Naive B cell (primary cell): ENCODE results near the gene NCBP1. TPM values are rescaled to one million over a fixed set of nuclear protein-coding genes. Genes with fewer than 3 reads are reported as not detected.
A peak's percentile ranks its signal among the peaks of the same experiment; 100 is the strongest.
"Not testable (repeated sequence)": the region's sequence is repeated elsewhere in the genome, so short reads cannot be mapped to it uniquely, and the experiment has no call there.

Experiments
- ATAC-seq, 2 donors: fragments of 150-1000 bp; cut with Tn5 transposase; 2 replicates each; pipeline ENCODE4 v1.10.0; 2021; ENCODE audit warnings: low read depth in 2 of 2, mild to moderate bottlenecking in 2 of 2, moderate library complexity in 2 of 2
- DNase-seq: peaks from one replicate; pipeline ENCODE4 v3.0.0; 2022
- H3K27ac Mint-ChIP-seq, 6 donors: one replicate each; pipeline ENCODE4 v1.8.0; 2020 to 2022; ENCODE audit warnings: mild to moderate bottlenecking in 6 of 6, mixed read lengths in 6 of 6, moderate library complexity in 5 of 6, inconsistent platforms in 2 of 6
- H3K27me3 Mint-ChIP-seq, 3 donors: one replicate each; pipeline ENCODE4 v1.8.0; 2021 to 2022; ENCODE audit warnings: mixed read lengths in 3 of 3, mild to moderate bottlenecking in 1 of 3
- H3K36me3 Mint-ChIP-seq, 2 donors: one replicate each; pipeline ENCODE4 v1.8.0; 2020 to 2022; ENCODE audit warnings: mixed read lengths in 2 of 2, inconsistent platforms in 1 of 2, mild to moderate bottlenecking in 1 of 2
- H3K4me1 Mint-ChIP-seq, 3 donors: one replicate each; pipeline ENCODE4 v1.8.0; 2020 to 2022; ENCODE audit warnings: mixed read lengths in 3 of 3, inconsistent platforms in 1 of 3, mild to moderate bottlenecking in 1 of 3, moderate library complexity in 1 of 3
- H3K4me3 Mint-ChIP-seq, 8 donors: one replicate each; pipeline ENCODE4 v1.8.0; 2020 to 2022; ENCODE audit warnings: mild to moderate bottlenecking in 8 of 8, mixed read lengths in 8 of 8, moderate library complexity in 8 of 8, inconsistent platforms in 2 of 8
- H3K9me3 Mint-ChIP-seq, 7 donors: one replicate each; pipeline ENCODE4 v1.8.0; 2020 to 2022; ENCODE audit warnings: mixed read lengths in 7 of 7, mild to moderate bottlenecking in 5 of 7, inconsistent platforms in 2 of 7, moderate library complexity in 1 of 7
- polyA plus RNA-seq, 6 donors: library from polyadenylated mRNA; unstranded; fragments of 300-500 nt; fragmentation: Illumina TruSeq; gene quantifications; one replicate each; pipeline ENCODE4 v1.2.3, GENCODE V29; 2021; ENCODE audit warnings: low read depth in 6 of 6

NCBP1 gene
- polyA plus RNA-seq = 10 to 100 TPM; 10.5 to 24.6 (median 16.2) TPM

- H3K36me3 Mint-ChIP-seq = no peaks in the 10 kb centered on the region
- no peaks in the 10 kb centered on the region for H3K9me3 Mint-ChIP-seq
- ATAC-seq (peak; percentile 86), DNase-seq (peak; percentile 98)
- peaks cover 47 to 58% (median 52%) of the 10 kb centered on the region in 3 donors for H3K4me1 Mint-ChIP-seq
- H3K27me3 Mint-ChIP-seq = no peaks in the 10 kb centered on the region
- H3K27ac Mint-ChIP-seq = peak within 1 kb of the TSS; percentile 98 to 100 (median 100)
- peak within 1 kb of the TSS; percentile 85 to 100 (median 99) for H3K4me3 Mint-ChIP-seq
Measured at GRCh38 chr9:97632985-97633858, at the start of gene NCBP1, which contains the start of gene TSTD2. NCBP1 (plus strand) TSS chr9:97633821; CDS start chr9:97633882, 61 bp downstream. TSTD2 (minus strand) TSS chr9:97633368; CDS start chr9:97627562, 5,806 bp downstream.

- H3K4me1 Mint-ChIP-seq, H3K4me3 Mint-ChIP-seq, H3K36me3 Mint-ChIP-seq, H3K27ac Mint-ChIP-seq, ATAC-seq, H3K27me3 Mint-ChIP-seq, DNase-seq: not testable (repeated sequence)
- H3K9me3 Mint-ChIP-seq = peaks cover 0 to 15% (median 13%) of the 10 kb centered on the region in 7 donors
Measured at GRCh38 chr9:97584778-97585177, 48.8 kb upstream of the NCBP1 start.

- not testable (repeated sequence) for H3K36me3 Mint-ChIP-seq, H3K4me1 Mint-ChIP-seq, ATAC-seq, DNase-seq, H3K27me3 Mint-ChIP-seq, H3K27ac Mint-ChIP-seq, H3K4me3 Mint-ChIP-seq
- peaks cover 0 to 14% (median 12%) of the 10 kb centered on the region in 7 donors for H3K9me3 Mint-ChIP-seq
Measured at GRCh38 chr9:97586909-97587308, 46.7 kb upstream of the NCBP1 start.

- Mint-ChIP-seq H3K9me3 (peaks cover 0 to 14% (median 9%) of the 10 kb centered on the region in 7 donors), H3K4me3 (no peak overlapping the region), H3K27ac (no peak overlapping the region), H3K27me3 (peaks cover 0 to 10% (median 0%) of the 10 kb centered on the region in 3 donors), H3K4me1 (peaks cover 5 to 9% (median 6%) of the 10 kb centered on the region in 3 donors), H3K36me3 (peaks cover 0 to 7% of the 10 kb centered on the region in 2 donors)
- DNase-seq = no peak
- ATAC-seq = no peak
Measured at GRCh38 chr9:97591535-97591934, 42.1 kb upstream of the NCBP1 start.

GRCh38 chr9:97592126-97592525 is 41.5 kb upstream of the NCBP1 start:
- Mint-ChIP-seq H3K27ac (no peak overlapping the region), H3K27me3 (peaks cover 0 to 6% (median 0%) of the 10 kb centered on the region in 3 donors), H3K4me1 (peaks cover 5 to 9% (median 6%) of the 10 kb centered on the region in 3 donors), H3K36me3 (peaks cover 0 to 7% of the 10 kb centered on the region in 2 donors), H3K4me3 (no peak overlapping the region), H3K9me3 (peaks cover 0 to 9% (median 5%) of the 10 kb centered on the region in 7 donors)
- DNase-seq (no peak), ATAC-seq (no peak)

- Mint-ChIP-seq H3K36me3 (peaks cover 0 to 7% of the 10 kb centered on the region in 2 donors), H3K4me1 (peaks cover 11 to 16% (median 13%) of the 10 kb centered on the region in 3 donors), H3K27me3 (no peaks in the 10 kb centered on the region), H3K4me3 (no peak overlapping the region), H3K27ac (peak overlapping the region in 1 of 6 donors; percentile 6), H3K9me3 (peaks cover 0 to 2% (median 0%) of the 10 kb centered on the region in 7 donors)
- DNase-seq (no peak), ATAC-seq (no peak)
Measured at GRCh38 chr9:97593960-97594359, 39.7 kb upstream of the NCBP1 start.

- peaks cover 0 to 2% (median 0%) of the 10 kb centered on the region in 7 donors for H3K9me3 Mint-ChIP-seq
- no peak for ATAC-seq
- H3K36me3 Mint-ChIP-seq = peaks cover 0 to 7% of the 10 kb centered on the region in 2 donors
- no peak overlapping the region for H3K27ac Mint-ChIP-seq
- H3K4me1 Mint-ChIP-seq = peaks cover 12 to 16% (median 14%) of the 10 kb centered on the region in 3 donors
- no peaks in the 10 kb centered on the region for H3K27me3 Mint-ChIP-seq
- no peak overlapping the region for H3K4me3 Mint-ChIP-seq
- DNase-seq = no peak
Measured at GRCh38 chr9:97594381-97594921, 39.2 kb upstream of the NCBP1 start.

GRCh38 chr9:97596906-97597305 is 36.7 kb upstream of the NCBP1 start:
- H3K9me3 Mint-ChIP-seq = peaks cover 0 to 2% (median 0%) of the 10 kb centered on the region in 7 donors
- ATAC-seq = no peak
- no peak overlapping the region for H3K4me3 Mint-ChIP-seq
- peaks cover 8 to 16% of the 10 kb centered on the region in 2 donors for H3K36me3 Mint-ChIP-seq
- no peaks in the 10 kb centered on the region for H3K27me3 Mint-ChIP-seq
- H3K27ac Mint-ChIP-seq = no peak overlapping the region
- DNase-seq = no peak
- peaks cover 12 to 16% (median 14%) of the 10 kb centered on the region in 3 donors for H3K4me1 Mint-ChIP-seq

- peak; percentile 89 to 90 for ATAC-seq
- Mint-ChIP-seq H3K4me3 (peak overlapping the region in 7 of 8 donors; percentile 32 to 62 (median 51)), H3K27ac (peak overlapping the region in 2 of 6 donors; percentile 8 to 55), H3K27me3 (no peaks in the 10 kb centered on the region), H3K36me3 (peaks cover 23 to 26% of the 10 kb centered on the region in 2 donors), H3K4me1 (peaks cover 9 to 15% (median 11%) of the 10 kb centered on the region in 3 donors), H3K9me3 (peaks cover 0 to 2% (median 0%) of the 10 kb centered on the region in 7 donors)
- DNase-seq = peak; percentile 60
Measured at GRCh38 chr9:97598461-97599288, 34.9 kb upstream of the NCBP1 start.

GRCh38 chr9:97599314-97599846 is 34.2 kb upstream of the NCBP1 start:
- Mint-ChIP-seq H3K27ac (no peak overlapping the region), H3K27me3 (no peaks in the 10 kb centered on the region), H3K9me3 (peaks cover 0 to 2% (median 0%) of the 10 kb centered on the region in 7 donors), H3K4me3 (no peak overlapping the region), H3K36me3 (peaks cover 23 to 26% of the 10 kb centered on the region in 2 donors), H3K4me1 (peaks cover 7 to 11% (median 8%) of the 10 kb centered on the region in 3 donors)
- no peak for DNase-seq
- ATAC-seq = no peak

- Mint-ChIP-seq H3K27ac (no peak overlapping the region), H3K4me1 (peaks cover 7 to 11% (median 8%) of the 10 kb centered on the region in 3 donors), H3K27me3 (no peaks in the 10 kb centered on the region), H3K36me3 (peaks cover 23 to 26% of the 10 kb centered on the region in 2 donors), H3K9me3 (peaks cover 0 to 2% (median 0%) of the 10 kb centered on the region in 7 donors), H3K4me3 (no peak overlapping the region)
- DNase-seq (no peak), ATAC-seq (no peak)
Measured at GRCh38 chr9:97600531-97601227, 32.9 kb upstream of the NCBP1 start.

- Mint-ChIP-seq H3K4me3 (no peak overlapping the region), H3K9me3 (peaks cover 0 to 2% (median 0%) of the 10 kb centered on the region in 7 donors), H3K27ac (peak overlapping the region in 1 of 6 donors; percentile 2), H3K4me1 (peaks cover 7 to 8% (median 7%) of the 10 kb centered on the region in 3 donors), H3K36me3 (peaks cover 24 to 26% of the 10 kb centered on the region in 2 donors), H3K27me3 (no peaks in the 10 kb centered on the region)
- DNase-seq (no peak), ATAC-seq (no peak)
Measured at GRCh38 chr9:97601228-97601898, 32.3 kb upstream of the NCBP1 start.
